Measurements from ENCODE around the gene L3MBTL4. TPM values are rescaled to one million over a fixed set of nuclear protein-coding genes. Genes with fewer than 3 reads are reported as not detected.

The L3MBTL4 gene
- total and polyA plus RNA-seq, 10 of the 15 experiments (the other 5 are each of a cell fraction or from before 2014, with no cell fraction given), result 1.3 to 8.7 (median 3.8) TPM

- TF ChIP-seq SKIL (IDR thresholded peaks at IDR 0.05; ENCODE audit: low read depth, poor library complexity, severe bottlenecking), result no peak
- TF ChIP-seq YY1 (IDR thresholded peaks at IDR 0.05; ENCODE audit: low read depth, low read length), result no peak
- TF ChIP-seq KAT2A (conservative IDR thresholded peaks at IDR 0.05; ENCODE audit: control insufficient read depth, low read depth, low read length), result no peak
- no peak for TF ChIP-seq NKRF (conservative IDR thresholded peaks at IDR 0.05)
- TF ChIP-seq PAX8 (IDR thresholded peaks at IDR 0.05), result no peak
Observed at GRCh38 chr18:6022845-6023244, 391.9 kb downstream of the L3MBTL4 start (continued).

- in situ Hi-C loops (cut with MboI), result no loop called here
- no peak for FAIRE-seq
- intact Hi-C loops (cut with micrococcal nuclease; ENCODE audit: unreplicated experiment), result no loop called here
- H4K20me1 ChIP-seq (ENCODE audit: control insufficient read depth, insufficient read depth), result no peaks in the 10 kb centered on the region
- SMC1A ChIA-PET (ENCODE audit: uncharacterized antibody, unreplicated experiment), result no interaction called here
- BruUV-seq (replicated peaks), result no TSS peak
- no peak overlapping the region for H3K4me2 ChIP-seq (ENCODE audit: control insufficient read depth, insufficient read depth)
- no peak overlapping the region for H3K27ac ChIP-seq (ENCODE audit: control insufficient read depth, insufficient read depth)
- POLR2A ChIA-PET, result no interaction called here
- H3K4me3 ChIP-seq, result no peak overlapping the region
- RAD21 ChIA-PET (ENCODE audit: unreplicated experiment), result no interaction called here
- no peak for TF ChIP-seq KDM1A (IDR thresholded peaks at IDR 0.05; ENCODE audit: borderline replicate concordance)
- TF ChIP-seq PML (IDR thresholded peaks at IDR 0.05; ENCODE audit: low read length), result no peak
- no peak for TF ChIP-seq E4F1 (IDR thresholded peaks at IDR 0.05; ENCODE audit: borderline replicate concordance, partially characterized antibody)
- TF ChIP-seq EED (IDR thresholded peaks at IDR 0.05; ENCODE audit: low read depth), result no peak
- TF ChIP-seq MYC (IDR thresholded peaks at IDR 0.05; ENCODE audit: insufficient read depth, insufficient read length, insufficient replicate concordance, low read length, severe bottlenecking), result no peak
- TF ChIP-seq RCOR1 (conservative IDR thresholded peaks at IDR 0.05; ENCODE audit: low read depth, low read length), result no peak
- peak; percentile 71; the same call in 1 of the 2 replicates for TF ChIP-seq TCF7 (IDR thresholded peaks at IDR 0.05; ENCODE audit: borderline replicate concordance)
- no peak for TF ChIP-seq MXI1 (IDR thresholded peaks at IDR 0.05; ENCODE audit: low read depth, low read length)
- peak; percentile 96 for TF ChIP-seq RUNX3 (IDR thresholded peaks at IDR 0.05; ENCODE audit: low read length)
- peak; percentile 50; the same call in 1 of the 2 replicates for TF ChIP-seq SPI1 (IDR thresholded peaks at IDR 0.05; ENCODE audit: borderline replicate concordance, insufficient read depth, low read depth, low read length)
- TF ChIP-seq NFIC (IDR thresholded peaks at IDR 0.05; ENCODE audit: low read depth, low read length), result peak; percentile 49; the same call in 1 of the 2 replicates
- no peak for TF ChIP-seq ZNF207 (IDR thresholded peaks at IDR 0.05; ENCODE audit: borderline replicate concordance)
- no peaks in the 10 kb centered on the region for H3K36me3 ChIP-seq (ENCODE audit: control insufficient read depth in 2 of 2, insufficient read depth in 2 of 2, low read length in 1 of 2)
- ATAC-seq, result no peak
- no peak overlapping the region for H2AFZ ChIP-seq (ENCODE audit: control insufficient read depth, low read depth, low read length)
- no peaks in the 10 kb centered on the region for H3K4me1 ChIP-seq (ENCODE audit: control insufficient read depth, insufficient read depth, low read length)
- H3K79me2 ChIP-seq (ENCODE audit: control insufficient read depth, insufficient read depth, low read length), result no peaks in the 10 kb centered on the region
- 3% methylated on average over 2 of the region's 2 CpGs for WGBS (ENCODE audit: insufficient coverage, insufficient replicate concordance, low lambda C conversion rate, missing lambda C conversion rate)
- CTCF ChIA-PET, result no interaction called here
- H3K9ac ChIP-seq (ENCODE audit: control insufficient read depth, insufficient read depth, low read length), result no peak overlapping the region
- no peaks in the 10 kb centered on the region for H3K9me3 ChIP-seq (replicated peaks; ENCODE audit: control insufficient read depth, insufficient read depth, low read length)
- DNase-seq (ENCODE audit: low read depth, low spot score), result no peak
- H3K27me3 ChIP-seq (replicated peaks in 1 of 2; ENCODE audit: control insufficient read depth in 2 of 2, insufficient read depth in 2 of 2, low read length in 1 of 2), result no peaks in the 10 kb centered on the region
Observed at GRCh38 chr18:6022074-6022444, 392.7 kb downstream of the L3MBTL4 start.
